ENCODE measurements around the gene ST3GAL6. TPM values are rescaled to one million over a fixed set of nuclear protein-coding genes. Genes with fewer than 3 reads are reported as not detected.

Gene ST3GAL6
- total and polyA plus RNA-seq, 2 donors (not counting 3 experiments of a cell fraction or from before 2014, with no cell fraction given), result 13.2 to 35.9 TPM

DNA sequence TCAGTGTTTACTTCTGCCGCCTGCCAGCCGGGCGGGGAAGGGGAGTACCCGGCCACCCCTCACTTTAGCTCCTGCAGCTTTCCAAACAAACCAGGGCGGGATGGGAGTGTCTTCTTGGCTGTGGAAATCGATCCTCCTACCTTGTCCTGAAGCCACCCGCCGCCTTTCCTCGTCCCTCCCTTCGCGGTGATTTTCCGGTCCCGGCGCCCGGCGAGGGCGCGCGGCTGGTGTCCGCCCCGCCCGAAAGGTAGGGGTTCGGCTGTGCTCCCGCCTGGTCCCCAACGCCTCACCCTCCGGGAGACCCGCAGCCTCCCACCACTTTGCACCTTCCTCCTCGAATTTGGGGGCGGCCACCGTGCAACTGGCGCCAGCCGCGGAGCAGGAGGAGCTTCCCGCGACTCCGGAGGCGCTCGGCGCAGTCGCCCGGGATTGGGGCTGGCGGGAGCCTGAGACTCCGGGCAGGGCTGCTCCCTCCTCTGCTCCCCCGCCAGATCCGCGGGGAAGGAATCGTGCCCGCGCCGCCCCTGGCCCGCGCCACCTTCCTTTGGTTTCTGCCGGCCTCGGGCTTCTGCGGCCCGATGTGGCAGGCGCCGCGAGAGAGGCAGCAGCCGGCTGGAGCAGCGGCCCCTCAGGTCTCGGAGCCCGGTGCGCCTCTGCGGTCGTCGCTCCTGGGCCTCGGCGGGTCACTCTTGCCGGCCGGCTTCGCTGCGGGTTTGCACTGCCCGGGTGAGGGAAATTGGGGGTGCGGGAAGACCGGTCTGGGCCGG is 30.7 kb upstream of the ST3GAL6 start:
- CTCF ChIA-PET, result interaction anchor here (1.2 to 6.7 kb wide), 5 partner anchors 40 to 130 kb away, joined by 3 to 37 read pairs (median 11); no protein-coding TSS in a partner anchor
- Histone ChIP-seq H3K79me2 (ENCODE audit: control insufficient read depth, insufficient read depth, low read length) (peaks cover 51% of the 10 kb centered on the region), H3K9me1 (replicated peaks; ENCODE audit: control insufficient read depth, extremely low read depth, insufficient read depth, low read length) (no peaks in the 10 kb centered on the region), H3K4me2 (ENCODE audit: insufficient read depth, low read length) (peak overlapping the region; percentile 95), H3K9ac (replicated peaks; ENCODE audit: extremely low read depth, insufficient read depth, low read length) (peak overlapping the region; percentile 98), H2AFZ (ENCODE audit: low read depth, low read length) (peak overlapping the region; percentile 88), H3K9me3 (replicated peaks; ENCODE audit: control insufficient read depth, insufficient read depth, low read length) (no peaks in the 10 kb centered on the region), H4K20me1 (replicated peaks; ENCODE audit: control insufficient read depth, extremely low read depth, insufficient read depth, low read length) (no peaks in the 10 kb centered on the region), H3K27ac (ENCODE audit: insufficient read depth, low read depth, low read length) (peak overlapping the region; percentile 92), H3K27me3 (ENCODE audit: control insufficient read depth in 2 of 2, insufficient read depth in 2 of 2, low read length in 2 of 2) (no peaks in the 10 kb centered on the region), H3K36me3 (ENCODE audit: control insufficient read depth in 2 of 2, extremely low read depth in 1 of 2, insufficient read depth in 2 of 2, low read length in 2 of 2) (no peaks in the 10 kb centered on the region), H3K4me3 (replicated peaks in 1 of 3; ENCODE audit: insufficient read depth in 1 of 3, low read depth in 1 of 3, low read length in 3 of 3) (peak overlapping the region; percentile 45 to 96 (median 86)), H3K4me1 (ENCODE audit: control insufficient read depth, extremely low read depth, insufficient read depth, low read length) (peaks cover 45% of the 10 kb centered on the region)
- FAIRE-seq (peak; percentile 12), DNase-seq (ENCODE audit: low read depth, low spot score) (peak; percentile 59)
- POLR2A ChIA-PET, result interaction anchor here (0.6 to 1.1 kb wide), 2 partner anchors 41 to 47 kb away, joined by 3 read pairs; no protein-coding TSS in a partner anchor
- no TSS peak for BruUV-seq (replicated peaks)
- TF ChIP-seq MYC (IDR thresholded peaks at IDR 0.05; ENCODE audit: low read depth, low read length) (no peak), POLR2AphosphoS5 (IDR thresholded peaks at IDR 0.05; ENCODE audit: insufficient read depth, low read depth, low read length) (peak; percentile 68), POLR2A (IDR thresholded peaks at IDR 0.05; ENCODE audit: low read depth, low read length) (peak; percentile 55)
- dilution Hi-C loops (cut with MboI; ENCODE audit: extremely low pct_ligation_motif_present, low sequenced_read_pairs) (no loop called here), intact Hi-C loops (cut with micrococcal nuclease) (loop anchor here (2.0 to 5.0 kb wide), 4 partner anchors 32 to 245 kb away; no protein-coding TSS in a partner anchor)

DNA sequence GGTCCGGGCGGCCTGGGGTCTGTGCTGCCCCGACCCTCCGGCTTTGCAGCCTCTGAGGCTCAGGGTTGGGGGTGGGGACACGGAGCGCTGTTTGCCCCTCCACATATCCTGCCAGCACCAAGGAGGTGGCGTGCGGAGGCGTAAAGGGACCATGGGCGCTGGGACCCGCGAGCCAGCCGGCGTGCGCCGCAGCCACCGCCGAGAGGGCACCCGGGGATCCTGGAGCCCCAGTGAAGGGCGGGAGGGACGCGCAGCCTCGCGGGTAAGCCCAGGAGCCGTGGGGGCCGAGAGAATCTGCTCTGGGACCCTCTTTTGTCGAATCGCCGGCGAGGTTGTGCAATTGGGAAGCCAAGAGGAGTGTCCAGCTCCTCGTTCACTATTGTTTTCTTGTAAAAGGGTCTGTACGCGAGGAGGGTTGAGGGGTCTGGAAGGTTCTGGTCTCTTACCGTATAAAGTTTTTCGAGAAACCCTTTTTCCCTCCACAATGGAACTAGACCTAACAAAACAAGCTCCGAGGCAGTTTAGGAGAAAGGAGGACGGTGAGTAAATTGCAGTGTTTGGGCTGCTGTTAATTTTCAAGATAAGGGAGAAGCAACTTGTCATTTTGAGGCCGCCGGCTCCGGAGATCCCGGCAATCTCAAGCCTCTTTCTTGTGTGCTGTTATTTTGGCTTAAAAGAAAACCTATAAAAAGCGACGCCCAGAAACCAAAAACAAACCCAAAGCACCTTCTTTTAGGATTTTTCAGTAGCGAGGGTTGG is 29.9 kb upstream of the ST3GAL6 start:
- Histone ChIP-seq H2AFZ (ENCODE audit: low read depth, low read length) (peak overlapping the region; percentile 88), H3K4me3 (replicated peaks in 1 of 3; ENCODE audit: insufficient read depth in 1 of 3, low read depth in 1 of 3, low read length in 3 of 3) (peak overlapping the region; percentile 45 to 96 (median 86)), H3K27me3 (ENCODE audit: control insufficient read depth in 2 of 2, insufficient read depth in 2 of 2, low read length in 2 of 2) (no peaks in the 10 kb centered on the region), H3K27ac (ENCODE audit: insufficient read depth, low read depth, low read length) (peak overlapping the region; percentile 92), H3K36me3 (ENCODE audit: control insufficient read depth in 2 of 2, extremely low read depth in 1 of 2, insufficient read depth in 2 of 2, low read length in 2 of 2) (no peaks in the 10 kb centered on the region), H3K79me2 (ENCODE audit: control insufficient read depth, insufficient read depth, low read length) (peaks cover 54% of the 10 kb centered on the region), H4K20me1 (replicated peaks; ENCODE audit: control insufficient read depth, extremely low read depth, insufficient read depth, low read length) (no peaks in the 10 kb centered on the region), H3K9me3 (replicated peaks; ENCODE audit: control insufficient read depth, insufficient read depth, low read length) (no peaks in the 10 kb centered on the region), H3K4me1 (ENCODE audit: control insufficient read depth, extremely low read depth, insufficient read depth, low read length) (peaks cover 45% of the 10 kb centered on the region), H3K9me1 (replicated peaks; ENCODE audit: control insufficient read depth, extremely low read depth, insufficient read depth, low read length) (no peaks in the 10 kb centered on the region), H3K9ac (replicated peaks; ENCODE audit: extremely low read depth, insufficient read depth, low read length) (peak overlapping the region; percentile 98), H3K4me2 (ENCODE audit: insufficient read depth, low read length) (peak overlapping the region; percentile 95)
- CTCF ChIA-PET, result interaction anchor here (1.5 to 6.7 kb wide), 4 partner anchors 45 to 130 kb away, joined by 4 to 37 read pairs (median 20); no protein-coding TSS in a partner anchor
- no peak for FAIRE-seq
- peak; percentile 60 for DNase-seq (ENCODE audit: low read depth, low spot score)
- POLR2A ChIA-PET, result interaction anchor here (0.6 kb wide), 1 partner anchor 41 kb away, joined by 3 read pairs; no protein-coding TSS in a partner anchor
- BruUV-seq (replicated peaks), result no TSS peak
- intact Hi-C loops (cut with micrococcal nuclease), result loop anchor here (2.0 to 5.0 kb wide), 4 partner anchors 32 to 244 kb away; no protein-coding TSS in a partner anchor
- dilution Hi-C loops (cut with MboI; ENCODE audit: extremely low pct_ligation_motif_present, low sequenced_read_pairs), result no loop called here
- TF ChIP-seq FOS (IDR thresholded peaks at IDR 0.05; ENCODE audit: borderline replicate concordance, insufficient read depth, low read length) (no peak), POLR2AphosphoS5 (IDR thresholded peaks at IDR 0.05; ENCODE audit: insufficient read depth, low read depth, low read length) (no peak), EZH2 (IDR thresholded peaks at IDR 0.05; ENCODE audit: borderline replicate concordance, low read depth, low read length, severe bottlenecking) (no peak), POLR2A (IDR thresholded peaks at IDR 0.05; ENCODE audit: low read depth, low read length) (no peak), GATA2 (IDR thresholded peaks at IDR 0.05; ENCODE audit: insufficient read depth, insufficient read length, low read depth, low read length) (no peak), MYC (IDR thresholded peaks at IDR 0.05; ENCODE audit: low read depth, low read length) (no peak), JUN (IDR thresholded peaks at IDR 0.05; ENCODE audit: borderline replicate concordance, insufficient read depth, insufficient read length, low read depth) (no peak)
- TF ChIP-seq, protein P1, sequence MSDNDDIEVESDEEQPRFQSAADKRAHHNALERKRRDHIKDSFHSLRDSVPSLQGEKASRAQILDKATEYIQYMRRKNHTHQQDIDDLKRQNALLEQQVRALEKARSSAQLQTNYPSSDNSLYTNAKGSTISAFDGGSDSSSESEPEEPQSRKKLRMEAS (IDR thresholded peaks at IDR 0.05; ENCODE audit: insufficient read depth, insufficient read length), result no peak
- TF ChIP-seq, protein P2, sequence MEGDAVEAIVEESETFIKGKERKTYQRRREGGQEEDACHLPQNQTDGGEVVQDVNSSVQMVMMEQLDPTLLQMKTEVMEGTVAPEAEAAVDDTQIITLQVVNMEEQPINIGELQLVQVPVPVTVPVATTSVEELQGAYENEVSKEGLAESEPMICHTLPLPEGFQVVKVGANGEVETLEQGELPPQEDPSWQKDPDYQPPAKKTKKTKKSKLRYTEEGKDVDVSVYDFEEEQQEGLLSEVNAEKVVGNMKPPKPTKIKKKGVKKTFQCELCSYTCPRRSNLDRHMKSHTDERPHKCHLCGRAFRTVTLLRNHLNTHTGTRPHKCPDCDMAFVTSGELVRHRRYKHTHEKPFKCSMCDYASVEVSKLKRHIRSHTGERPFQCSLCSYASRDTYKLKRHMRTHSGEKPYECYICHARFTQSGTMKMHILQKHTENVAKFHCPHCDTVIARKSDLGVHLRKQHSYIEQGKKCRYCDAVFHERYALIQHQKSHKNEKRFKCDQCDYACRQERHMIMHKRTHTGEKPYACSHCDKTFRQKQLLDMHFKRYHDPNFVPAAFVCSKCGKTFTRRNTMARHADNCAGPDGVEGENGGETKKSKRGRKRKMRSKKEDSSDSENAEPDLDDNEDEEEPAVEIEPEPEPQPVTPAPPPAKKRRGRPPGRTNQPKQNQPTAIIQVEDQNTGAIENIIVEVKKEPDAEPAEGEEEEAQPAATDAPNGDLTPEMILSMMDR (IDR thresholded peaks at IDR 0.05; ENCODE audit: extremely low read depth in 1 of 2, insufficient read depth in 1 of 2, low read depth in 1 of 2, low read length in 2 of 2), result no peak

Data from endothelial cell of umbilical vein (primary cell).